Measurements from ENCODE around the gene NUP210L.

Gene NUP210L

DNA sequence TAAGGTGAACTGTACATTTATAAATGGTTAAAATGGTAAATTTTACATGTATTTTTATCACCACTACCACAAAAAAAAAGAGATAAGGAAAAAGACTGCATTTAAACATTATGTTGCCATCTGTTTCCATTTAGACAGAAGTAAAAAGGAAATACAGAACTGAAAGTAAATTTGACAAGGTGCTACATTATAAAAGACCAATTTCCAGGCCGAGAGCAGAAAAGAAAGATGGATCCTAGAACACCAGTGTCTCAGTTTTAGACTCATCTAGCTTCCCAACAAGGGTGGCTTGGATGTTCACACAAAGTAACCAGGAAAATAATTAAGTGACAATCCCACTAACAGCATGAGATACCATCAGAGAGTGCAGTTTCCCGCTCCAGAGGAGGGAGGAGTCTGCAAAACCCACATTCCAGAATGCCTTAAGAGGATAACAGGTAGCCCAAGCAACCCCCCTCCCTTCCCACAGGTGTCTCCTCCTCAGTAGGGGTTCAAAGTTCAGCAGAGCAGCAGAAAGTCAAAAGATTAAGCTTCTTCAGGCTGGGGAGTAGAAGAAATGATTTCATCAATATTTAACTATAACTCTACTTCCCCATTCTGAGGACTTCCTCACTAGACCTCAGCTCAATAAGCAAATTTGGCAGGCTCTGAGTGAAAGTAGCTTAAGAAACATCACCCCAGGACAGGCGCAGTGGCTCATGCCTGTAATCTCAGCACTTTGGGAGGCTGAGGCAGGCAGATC, 25.2 kb upstream of the NUP210L start:
- H3K9me3 ChIP-seq (ENCODE audit: control insufficient read depth, insufficient read depth, low read depth, low read length) = no peaks in the 10 kb centered on the region
- no peak overlapping the region for H3K27ac ChIP-seq (ENCODE audit: extremely low read depth, low read depth, low read length)
- ChIA-PET CTCF (interaction anchor here (0.6 to 1.2 kb wide), 5 partner anchors 28 to 186 kb away, joined by 3 read pairs; no protein-coding TSS in a partner anchor), POLR2A (interaction anchor here (3.9 kb wide), 1 partner anchor 189 kb away, joined by 21 read pairs; the partner anchor contains the start of gene RPS27)
- no peak for TF ChIP-seq ZIC2 (tag by site-specific recombination; IDR thresholded peaks at IDR 0.05)
- peak; percentile 51; the same call in 1 of the 2 replicates for TF ChIP-seq SCRT1 (tag by site-specific recombination; IDR thresholded peaks at IDR 0.05; ENCODE audit: borderline replicate concordance)
- no peak for TF ChIP-seq KLF7 (tag by site-specific recombination; IDR thresholded peaks at IDR 0.05; ENCODE audit: borderline replicate concordance)
- peak; percentile 24 for TF ChIP-seq SCRT2 (tag by site-specific recombination; IDR thresholded peaks at IDR 0.05)
- TF ChIP-seq ZBTB17 (tag by site-specific recombination; IDR thresholded peaks at IDR 0.05) = no peak
- TF ChIP-seq ZNF549 (tag by site-specific recombination; IDR thresholded peaks at IDR 0.05) = no peak
- TF ChIP-seq, protein P1, sequence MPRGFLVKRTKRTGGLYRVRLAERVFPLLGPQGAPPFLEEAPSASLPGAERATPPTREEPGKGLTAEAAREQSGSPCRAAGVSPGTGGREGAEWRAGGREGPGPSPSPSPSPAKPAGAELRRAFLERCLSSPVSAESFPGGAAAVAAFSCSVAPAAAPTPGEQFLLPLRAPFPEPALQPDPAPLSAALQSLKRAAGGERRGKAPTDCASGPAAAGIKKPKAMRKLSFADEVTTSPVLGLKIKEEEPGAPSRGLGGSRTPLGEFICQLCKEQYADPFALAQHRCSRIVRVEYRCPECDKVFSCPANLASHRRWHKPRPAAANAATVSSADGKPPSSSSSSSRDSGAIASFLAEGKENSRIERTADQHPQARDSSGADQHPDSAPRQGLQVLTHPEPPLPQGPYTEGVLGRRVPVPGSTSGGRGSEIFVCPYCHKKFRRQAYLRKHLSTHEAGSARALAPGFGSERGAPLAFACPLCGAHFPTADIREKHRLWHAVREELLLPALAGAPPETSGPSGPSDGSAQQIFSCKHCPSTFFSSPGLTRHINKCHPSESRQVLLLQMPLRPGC (tag by site-specific recombination; IDR thresholded peaks at IDR 0.05) = no peak
- TF ChIP-seq, protein P2, sequence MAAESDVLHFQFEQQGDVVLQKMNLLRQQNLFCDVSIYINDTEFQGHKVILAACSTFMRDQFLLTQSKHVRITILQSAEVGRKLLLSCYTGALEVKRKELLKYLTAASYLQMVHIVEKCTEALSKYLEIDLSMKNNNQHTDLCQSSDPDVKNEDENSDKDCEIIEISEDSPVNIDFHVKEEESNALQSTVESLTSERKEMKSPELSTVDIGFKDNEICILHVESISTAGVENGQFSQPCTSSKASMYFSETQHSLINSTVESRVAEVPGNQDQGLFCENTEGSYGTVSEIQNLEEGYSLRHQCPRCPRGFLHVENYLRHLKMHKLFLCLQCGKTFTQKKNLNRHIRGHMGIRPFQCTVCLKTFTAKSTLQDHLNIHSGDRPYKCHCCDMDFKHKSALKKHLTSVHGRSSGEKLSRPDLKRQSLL (tag by site-specific recombination; IDR thresholded peaks at IDR 0.05) = no peak
- TF ChIP-seq, protein P3, sequence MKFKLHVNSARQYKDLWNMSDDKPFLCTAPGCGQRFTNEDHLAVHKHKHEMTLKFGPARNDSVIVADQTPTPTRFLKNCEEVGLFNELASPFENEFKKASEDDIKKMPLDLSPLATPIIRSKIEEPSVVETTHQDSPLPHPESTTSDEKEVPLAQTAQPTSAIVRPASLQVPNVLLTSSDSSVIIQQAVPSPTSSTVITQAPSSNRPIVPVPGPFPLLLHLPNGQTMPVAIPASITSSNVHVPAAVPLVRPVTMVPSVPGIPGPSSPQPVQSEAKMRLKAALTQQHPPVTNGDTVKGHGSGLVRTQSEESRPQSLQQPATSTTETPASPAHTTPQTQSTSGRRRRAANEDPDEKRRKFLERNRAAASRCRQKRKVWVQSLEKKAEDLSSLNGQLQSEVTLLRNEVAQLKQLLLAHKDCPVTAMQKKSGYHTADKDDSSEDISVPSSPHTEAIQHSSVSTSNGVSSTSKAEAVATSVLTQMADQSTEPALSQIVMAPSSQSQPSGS (tag by site-specific recombination; IDR thresholded peaks at IDR 0.05; ENCODE audit: low read depth) = no peak
- TF ChIP-seq ZBTB1 (tag by site-specific recombination; IDR thresholded peaks at IDR 0.05) = no peak
- no peak overlapping the region for H3K4me3 ChIP-seq (ENCODE audit: low read depth, low read length)
- peaks cover 27% of the 10 kb centered on the region for H3K4me1 ChIP-seq (ENCODE audit: control insufficient read depth, insufficient read depth, low read length)
- peaks cover 9 to 44% of the 10 kb centered on the region in 2 experiments; a peak in 2 of 3 replicates for H3K36me3 ChIP-seq (ENCODE audit: control insufficient read depth in 2 of 2, insufficient read depth in 1 of 2, low read length in 2 of 2)

DNA sequence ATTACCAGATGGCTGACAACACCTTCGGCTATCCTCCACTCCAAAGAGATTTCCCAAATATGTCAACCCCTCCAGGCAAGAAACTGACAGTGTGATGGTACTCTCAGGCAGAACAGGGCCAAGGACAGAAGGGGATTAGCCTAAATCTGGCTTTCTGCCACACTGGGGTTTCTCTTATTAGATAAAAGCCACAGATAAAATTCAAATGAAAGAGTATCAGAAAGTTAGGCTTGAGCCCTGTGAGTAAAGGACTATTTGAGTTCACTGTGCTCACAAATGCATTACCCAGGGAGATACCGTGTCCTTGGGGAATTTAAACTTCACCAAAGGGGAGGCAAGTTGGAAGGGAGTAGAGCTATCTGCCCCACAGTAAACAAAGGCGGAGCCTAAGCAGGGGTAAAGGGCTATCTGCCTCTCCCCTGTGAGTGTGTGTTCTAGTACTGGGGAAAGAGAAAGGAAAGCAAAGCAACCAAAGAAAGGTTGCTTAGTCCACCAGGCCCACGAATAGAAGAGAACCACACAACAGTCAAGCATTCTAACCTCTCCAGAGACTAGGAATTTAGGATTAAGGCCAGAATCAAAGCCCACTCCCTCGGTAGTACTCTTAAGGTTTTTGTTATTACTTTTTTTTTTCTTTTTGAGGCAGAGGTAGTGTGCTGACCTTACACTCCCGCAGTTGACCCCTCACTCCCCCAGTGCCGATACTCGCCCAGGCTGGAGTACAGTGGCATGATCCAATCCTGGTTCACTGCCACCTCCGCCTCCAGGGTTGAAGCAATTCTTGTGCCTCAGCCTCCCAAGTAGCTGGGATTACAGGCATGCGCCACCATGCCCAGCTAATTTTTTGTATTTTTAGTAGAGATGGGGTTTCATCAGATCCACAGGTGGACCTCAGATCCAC, 24.3 kb upstream of the NUP210L start:
- Histone ChIP-seq H3K4me1 (ENCODE audit: control insufficient read depth, insufficient read depth, low read length) (peaks cover 27% of the 10 kb centered on the region), H3K9me3 (ENCODE audit: control insufficient read depth, insufficient read depth, low read depth, low read length) (no peaks in the 10 kb centered on the region), H3K27ac (ENCODE audit: extremely low read depth, low read depth, low read length) (0 out of 2 replicates have a peak overlapping the region, but pooled peaks have one; percentile 1), H3K4me3 (ENCODE audit: low read depth, low read length) (no peak overlapping the region), H3K36me3 (ENCODE audit: control insufficient read depth in 2 of 2, insufficient read depth in 1 of 2, low read length in 2 of 2) (peaks cover 16 to 51% of the 10 kb centered on the region in 2 experiments; a peak in 2 of 3 replicates)
- ChIA-PET CTCF (interaction anchor here (0.6 to 2.0 kb wide), 4 partner anchors 27 to 156 kb away, joined by 3 to 7 read pairs (median 4); no protein-coding TSS in a partner anchor), POLR2A (interaction anchor here (1.0 to 3.9 kb wide), 2 partner anchors 188 kb away, joined by 3 to 21 read pairs; partner anchors contain the start of gene RPS27)
- TF ChIP-seq ZNF555 (tag by site-specific recombination; conservative IDR thresholded peaks at IDR 0.05) (no peak), ZNF157 (tag by site-specific recombination; IDR thresholded peaks at IDR 0.05) (no peak), KLF7 (tag by site-specific recombination; IDR thresholded peaks at IDR 0.05; ENCODE audit: borderline replicate concordance) (no peak), ZFHX2 (tag by site-specific recombination; conservative IDR thresholded peaks at IDR 0.05) (peak; percentile 36; the same call in 1 of the 2 replicates), ZNF433 (tag by site-specific recombination; IDR thresholded peaks at IDR 0.05; ENCODE audit: low read depth) (no peak), GLIS2 (tag by site-specific recombination; IDR thresholded peaks at IDR 0.05) (no peak)
- TF ChIP-seq, protein P4, sequence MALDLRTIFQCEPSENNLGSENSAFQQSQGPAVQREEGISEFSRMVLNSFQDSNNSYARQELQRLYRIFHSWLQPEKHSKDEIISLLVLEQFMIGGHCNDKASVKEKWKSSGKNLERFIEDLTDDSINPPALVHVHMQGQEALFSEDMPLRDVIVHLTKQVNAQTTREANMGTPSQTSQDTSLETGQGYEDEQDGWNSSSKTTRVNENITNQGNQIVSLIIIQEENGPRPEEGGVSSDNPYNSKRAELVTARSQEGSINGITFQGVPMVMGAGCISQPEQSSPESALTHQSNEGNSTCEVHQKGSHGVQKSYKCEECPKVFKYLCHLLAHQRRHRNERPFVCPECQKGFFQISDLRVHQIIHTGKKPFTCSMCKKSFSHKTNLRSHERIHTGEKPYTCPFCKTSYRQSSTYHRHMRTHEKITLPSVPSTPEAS (tag by site-specific recombination; IDR thresholded peaks at IDR 0.05) = no peak
- TF ChIP-seq, protein P5, sequence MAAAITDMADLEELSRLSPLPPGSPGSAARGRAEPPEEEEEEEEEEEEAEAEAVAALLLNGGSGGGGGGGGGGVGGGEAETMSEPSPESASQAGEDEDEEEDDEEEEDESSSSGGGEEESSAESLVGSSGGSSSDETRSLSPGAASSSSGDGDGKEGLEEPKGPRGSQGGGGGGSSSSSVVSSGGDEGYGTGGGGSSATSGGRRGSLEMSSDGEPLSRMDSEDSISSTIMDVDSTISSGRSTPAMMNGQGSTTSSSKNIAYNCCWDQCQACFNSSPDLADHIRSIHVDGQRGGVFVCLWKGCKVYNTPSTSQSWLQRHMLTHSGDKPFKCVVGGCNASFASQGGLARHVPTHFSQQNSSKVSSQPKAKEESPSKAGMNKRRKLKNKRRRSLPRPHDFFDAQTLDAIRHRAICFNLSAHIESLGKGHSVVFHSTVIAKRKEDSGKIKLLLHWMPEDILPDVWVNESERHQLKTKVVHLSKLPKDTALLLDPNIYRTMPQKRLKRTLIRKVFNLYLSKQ (tag by site-specific recombination; IDR thresholded peaks at IDR 0.05; ENCODE audit: borderline replicate concordance) = no peak
- TF ChIP-seq, protein P2 (tag by site-specific recombination; IDR thresholded peaks at IDR 0.05) = no peak
- TF ChIP-seq, protein P6, sequence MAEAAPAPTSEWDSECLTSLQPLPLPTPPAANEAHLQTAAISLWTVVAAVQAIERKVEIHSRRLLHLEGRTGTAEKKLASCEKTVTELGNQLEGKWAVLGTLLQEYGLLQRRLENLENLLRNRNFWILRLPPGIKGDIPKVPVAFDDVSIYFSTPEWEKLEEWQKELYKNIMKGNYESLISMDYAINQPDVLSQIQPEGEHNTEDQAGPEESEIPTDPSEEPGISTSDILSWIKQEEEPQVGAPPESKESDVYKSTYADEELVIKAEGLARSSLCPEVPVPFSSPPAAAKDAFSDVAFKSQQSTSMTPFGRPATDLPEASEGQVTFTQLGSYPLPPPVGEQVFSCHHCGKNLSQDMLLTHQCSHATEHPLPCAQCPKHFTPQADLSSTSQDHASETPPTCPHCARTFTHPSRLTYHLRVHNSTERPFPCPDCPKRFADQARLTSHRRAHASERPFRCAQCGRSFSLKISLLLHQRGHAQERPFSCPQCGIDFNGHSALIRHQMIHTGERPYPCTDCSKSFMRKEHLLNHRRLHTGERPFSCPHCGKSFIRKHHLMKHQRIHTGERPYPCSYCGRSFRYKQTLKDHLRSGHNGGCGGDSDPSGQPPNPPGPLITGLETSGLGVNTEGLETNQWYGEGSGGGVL (tag by site-specific recombination; IDR thresholded peaks at IDR 0.05) = 0 out of 2 replicates have a peak, but pooled peaks have one; percentile 16
